Endothelial cell of umbilical vein (primary cell): ENCODE results near the gene GRID2.

Experiments used
- EZH2 ChIP-seq: IDR thresholded peaks from 2 replicates; pipeline ENCODE4 v1.6.1; 2012; ENCODE audit warnings: borderline replicate concordance, low read depth, mild to moderate bottlenecking, moderate library complexity, low read length, inconsistent platforms; ENCODE audit not compliant: severe bottlenecking
- JUN ChIP-seq: IDR thresholded peaks from 2 replicates; pipeline ENCODE4 v1.6.1; 2011; ENCODE audit warnings: borderline replicate concordance, low read depth; ENCODE audit not compliant: insufficient read length, insufficient read depth
- MYC ChIP-seq: IDR thresholded peaks from one replicate; pipeline ENCODE4 v1.6.1; 2011; ENCODE audit warnings: mild to moderate bottlenecking, low read depth, low read length
- POLR2A ChIP-seq: IDR thresholded peaks from 2 replicates; pipeline ENCODE4 v1.6.1; 2012; ENCODE audit warnings: low read depth, mild to moderate bottlenecking, control low read depth, low read length
- POLR2AphosphoS5 ChIP-seq: IDR thresholded peaks from 2 replicates; pipeline ENCODE4 v1.6.1; 2012; ENCODE audit warnings: low read depth, mild to moderate bottlenecking, control low read depth, low read length, moderate library complexity; ENCODE audit not compliant: insufficient read depth
- TF ChIP-seq, protein P1 (sequence below), 2 donors: IDR thresholded peaks; 1 replicate in 1 of 2; 2 replicates in 1 of 2; pipeline ENCODE4 v1.5.1; 2011; ENCODE audit warnings: low read length in 2 of 2, mild to moderate bottlenecking in 2 of 2, moderate library complexity in 2 of 2, control low read depth in 1 of 2, inconsistent platforms in 1 of 2, low read depth in 1 of 2; ENCODE audit not compliant: insufficient read depth in 1 of 2; ENCODE audit errors: extremely low read depth in 1 of 2
- TF ChIP-seq, protein P2 (sequence below): IDR thresholded peaks from 2 replicates; pipeline ENCODE4 v1.6.1; 2011; ENCODE audit not compliant: insufficient read depth, insufficient read length

GRCh38 chr4:93080316-93080715, 776.5 kb downstream of the GRID2 start:
- TF ChIP-seq, protein P1, sequence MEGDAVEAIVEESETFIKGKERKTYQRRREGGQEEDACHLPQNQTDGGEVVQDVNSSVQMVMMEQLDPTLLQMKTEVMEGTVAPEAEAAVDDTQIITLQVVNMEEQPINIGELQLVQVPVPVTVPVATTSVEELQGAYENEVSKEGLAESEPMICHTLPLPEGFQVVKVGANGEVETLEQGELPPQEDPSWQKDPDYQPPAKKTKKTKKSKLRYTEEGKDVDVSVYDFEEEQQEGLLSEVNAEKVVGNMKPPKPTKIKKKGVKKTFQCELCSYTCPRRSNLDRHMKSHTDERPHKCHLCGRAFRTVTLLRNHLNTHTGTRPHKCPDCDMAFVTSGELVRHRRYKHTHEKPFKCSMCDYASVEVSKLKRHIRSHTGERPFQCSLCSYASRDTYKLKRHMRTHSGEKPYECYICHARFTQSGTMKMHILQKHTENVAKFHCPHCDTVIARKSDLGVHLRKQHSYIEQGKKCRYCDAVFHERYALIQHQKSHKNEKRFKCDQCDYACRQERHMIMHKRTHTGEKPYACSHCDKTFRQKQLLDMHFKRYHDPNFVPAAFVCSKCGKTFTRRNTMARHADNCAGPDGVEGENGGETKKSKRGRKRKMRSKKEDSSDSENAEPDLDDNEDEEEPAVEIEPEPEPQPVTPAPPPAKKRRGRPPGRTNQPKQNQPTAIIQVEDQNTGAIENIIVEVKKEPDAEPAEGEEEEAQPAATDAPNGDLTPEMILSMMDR (IDR thresholded peaks at IDR 0.05; ENCODE audit: extremely low read depth in 1 of 2, insufficient read depth in 1 of 2, low read depth in 1 of 2, low read length in 2 of 2), result no peak
- TF ChIP-seq POLR2A, result no peak
- no peak for TF ChIP-seq EZH2
- TF ChIP-seq, protein P2, sequence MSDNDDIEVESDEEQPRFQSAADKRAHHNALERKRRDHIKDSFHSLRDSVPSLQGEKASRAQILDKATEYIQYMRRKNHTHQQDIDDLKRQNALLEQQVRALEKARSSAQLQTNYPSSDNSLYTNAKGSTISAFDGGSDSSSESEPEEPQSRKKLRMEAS, result no peak
- no peak for TF ChIP-seq POLR2AphosphoS5
- TF ChIP-seq JUN, result no peak
- no peak for TF ChIP-seq MYC
